Parathyroid adenoma (tissue), 2 donors: ENCODE data around the gene ZNF582.

ENCODE experiments used
- H2AFZ ChIP-seq: fragments of 300-600 bp; sonication (generic); one replicate; pipeline ENCODE4 v1.7.0; 2017; ENCODE audit warnings: antibody characterized with exemption, mild to moderate bottlenecking
- H3K27ac ChIP-seq: fragments of 300-600 bp; sonication (generic); one replicate; pipeline ENCODE4 v1.7.0; 2017
- H3K27me3 ChIP-seq: fragments of 300-600 bp; sonication (generic); one replicate; pipeline ENCODE4 v1.7.0; 2017; ENCODE audit warnings: low read length; ENCODE audit not compliant: control insufficient read depth, insufficient read depth
- H3K36me3 ChIP-seq: fragments of 300-600 bp; sonication (generic); one replicate; pipeline ENCODE4 v1.7.0; 2017; ENCODE audit warnings: low read length; ENCODE audit not compliant: control insufficient read depth, insufficient read depth
- H3K4me1 ChIP-seq: fragments of 300-600 bp; sonication (generic); one replicate; pipeline ENCODE4 v1.7.0; 2017; ENCODE audit warnings: control low read depth
- H3K4me2 ChIP-seq: fragments of 300-600 bp; sonication (generic); one replicate; pipeline ENCODE4 v1.7.0; 2017; ENCODE audit warnings: low read length
- H3K4me3 ChIP-seq: fragments of 300-600 bp; sonication (generic); one replicate; pipeline ENCODE4 v1.7.0; 2017; ENCODE audit warnings: low read depth, low read length
- H3K79me2 ChIP-seq: fragments of 300-600 bp; sonication (generic); one replicate; pipeline ENCODE4 v1.7.0; 2017; ENCODE audit warnings: control low read depth
- H3K9ac ChIP-seq: fragments of 300-600 bp; sonication (generic); one replicate; pipeline ENCODE4 v1.7.0; 2017; ENCODE audit warnings: mild to moderate bottlenecking
- H3K9me3 ChIP-seq: fragments of 300-600 bp; sonication (generic); one replicate; pipeline ENCODE4 v1.7.0; 2017; ENCODE audit warnings: low read length; ENCODE audit not compliant: control insufficient read depth
- CTCF ChIP-seq: fragments of 300-600 bp; sonication (generic); IDR thresholded peaks from one replicate; pipeline ENCODE4 v1.7.0; 2017; ENCODE audit warnings: antibody characterized with exemption, mild to moderate bottlenecking
- donor health status: primary hyperparathyroidism.

The ZNF582 gene

GRCh38 chr19:56405062-56405461 lies 11.7 kb upstream of the ZNF582 start:
- Histone ChIP-seq H3K9me3 (no peaks in the 10 kb centered on the region), H3K9ac (no peak overlapping the region)
- no peak for TF ChIP-seq CTCF

GRCh38 chr19:56404705-56405056 lies 11.3 kb upstream of the ZNF582 start:
- Histone ChIP-seq H3K79me2 (no peaks in the 10 kb centered on the region), H3K27me3 (no peaks in the 10 kb centered on the region), H3K4me3 (peak overlapping the region; percentile 87), H3K36me3 (no peaks in the 10 kb centered on the region), H2AFZ (peak overlapping the region; percentile 93), H3K27ac (no peak overlapping the region), H3K4me1 (peaks cover 10% of the 10 kb centered on the region), H3K9me3 (no peaks in the 10 kb centered on the region), H3K4me2 (peak overlapping the region; percentile 67), H3K9ac (no peak overlapping the region)
- no peak for TF ChIP-seq CTCF

More at GRCh38 chr19:56405062-56405461, 11.7 kb upstream of the ZNF582 start:
- Histone ChIP-seq H2AFZ (no peak overlapping the region), H3K27ac (no peak overlapping the region), H3K4me2 (peak overlapping the region; percentile 67), H3K36me3 (no peaks in the 10 kb centered on the region), H3K27me3 (no peaks in the 10 kb centered on the region), H3K4me3 (peak overlapping the region; percentile 87), H3K4me1 (peaks cover 10% of the 10 kb centered on the region), H3K79me2 (no peaks in the 10 kb centered on the region)

GRCh38 chr19:56403764-56404704 lies 10.7 kb upstream of the ZNF582 start, which contains the start of gene ZNF583:
TSS of gene ZNF583 (plus strand) at chr19:56404332. CDS start at chr19:56407115, 2,783 bp downstream.
- no peaks in the 10 kb centered on the region for H3K79me2 ChIP-seq
- peak within 1 kb of the TSS; percentile 87 for H3K4me3 ChIP-seq
- H3K4me1 ChIP-seq: peaks cover 10% of the 10 kb centered on the region
- peak within 1 kb of the TSS; percentile 87 for H3K27ac ChIP-seq
- H3K36me3 ChIP-seq: no peaks in the 10 kb centered on the region
- peak within 1 kb of the TSS; percentile 67 for H3K4me2 ChIP-seq
- no peak within 1 kb of the TSS for H3K9ac ChIP-seq
- TF ChIP-seq CTCF: no peak
- peak within 1 kb of the TSS; percentile 93 for H2AFZ ChIP-seq
- no peaks in the 10 kb centered on the region for H3K27me3 ChIP-seq
- H3K9me3 ChIP-seq: no peaks in the 10 kb centered on the region

GRCh38 chr19:56403261-56403660 lies 9.9 kb upstream of the ZNF582 start:
- Histone ChIP-seq H3K4me2 (peak overlapping the region; percentile 67), H3K4me3 (peak overlapping the region; percentile 87), H3K9ac (no peak overlapping the region), H3K27me3 (no peaks in the 10 kb centered on the region), H3K27ac (peak overlapping the region; percentile 87), H3K79me2 (no peaks in the 10 kb centered on the region), H3K9me3 (no peaks in the 10 kb centered on the region), H2AFZ (peak overlapping the region; percentile 93), H3K4me1 (peaks cover 10% of the 10 kb centered on the region), H3K36me3 (no peaks in the 10 kb centered on the region)
- no peak for TF ChIP-seq CTCF
